Mesendoderm (in vitro differentiated cells): Measurements from ENCODE around the gene NRDC.
A peak's percentile ranks its signal among the peaks of the same experiment; 100 is the strongest.

Source experiments
- DNase-seq: peaks from one replicate; pipeline ENCODE4 v3.0.0; 2013
- H2AK5ac ChIP-seq: 2 replicates; pipeline ENCODE4 v1.6.1; 2013; ENCODE audit warnings: low read length, inconsistent platforms
- H2BK120ac ChIP-seq: 2 replicates; pipeline ENCODE4 v1.6.1; 2013; ENCODE audit warnings: low read depth, mild to moderate bottlenecking, low read length, moderate library complexity, mixed read lengths
- H2BK15ac ChIP-seq: replicated peaks from 2 replicates; pipeline ENCODE4 v1.6.1; 2013; ENCODE audit warnings: low read depth, mild to moderate bottlenecking, moderate library complexity
- H2BK5ac ChIP-seq: 2 replicates; pipeline ENCODE4 v1.6.1; 2013; ENCODE audit warnings: low read length, inconsistent platforms
- H3K18ac ChIP-seq: 2 replicates; pipeline ENCODE4 v1.6.1; 2013; ENCODE audit warnings: mild to moderate bottlenecking, low read length, mixed read lengths
- H3K23ac ChIP-seq: one replicate; pipeline ENCODE4 v1.6.1; 2013; ENCODE audit warnings: low read length
- H3K27ac ChIP-seq: 2 replicates; pipeline ENCODE4 v1.5.1; 2013; ENCODE audit warnings: low read depth, mild to moderate bottlenecking, inconsistent platforms, low read length, moderate library complexity
- H3K27me3 ChIP-seq: 2 replicates; pipeline ENCODE4 v1.6.1; 2013; ENCODE audit warnings: low read length, control low read depth, mild to moderate bottlenecking, inconsistent platforms; ENCODE audit not compliant: insufficient read depth, poor library complexity
- H3K36me3 ChIP-seq: 2 replicates; pipeline ENCODE4 v1.6.1; 2013; ENCODE audit warnings: low read length, inconsistent platforms; ENCODE audit not compliant: control insufficient read depth, insufficient read depth
- H3K4ac ChIP-seq: one replicate; pipeline ENCODE4 v1.6.1; 2013; ENCODE audit warnings: low read depth, mild to moderate bottlenecking, low read length, moderate library complexity
- H3K4me1 ChIP-seq: 2 replicates; pipeline ENCODE4 v1.6.1; 2013; ENCODE audit warnings: low read depth, low read length, inconsistent platforms; ENCODE audit not compliant: control insufficient read depth
- H3K4me2 ChIP-seq: 2 replicates; pipeline ENCODE4 v1.6.1; 2013; ENCODE audit warnings: low read length
- H3K4me3 ChIP-seq: 2 replicates; pipeline ENCODE4 v1.5.1; 2013; ENCODE audit warnings: mild to moderate bottlenecking, low read length
- H3K56ac ChIP-seq: one replicate; pipeline ENCODE4 v1.6.1; 2013; ENCODE audit warnings: low read length
- H3K79me1 ChIP-seq: 2 replicates; pipeline ENCODE4 v1.6.1; 2013; ENCODE audit warnings: low read length, inconsistent platforms
- H3K79me2 ChIP-seq: 2 replicates; pipeline ENCODE4 v1.6.1; 2013; ENCODE audit warnings: mild to moderate bottlenecking, low read length; ENCODE audit not compliant: control insufficient read depth, insufficient read depth
- H3K9ac ChIP-seq: 2 replicates; pipeline ENCODE4 v1.6.1; 2013; ENCODE audit warnings: low read length, inconsistent platforms
- H4K5ac ChIP-seq: one replicate; pipeline ENCODE4 v1.6.1; 2013; ENCODE audit warnings: low read length
- H4K8ac ChIP-seq: one replicate; pipeline ENCODE4 v1.6.1; 2013; ENCODE audit warnings: low read depth, mild to moderate bottlenecking, control low read depth, low read length, moderate library complexity
- WGBS: extraction: QIAGEN DNeasy Blood & Tissue Kit; methylation state at CpG from one replicate; pipeline ENCODE4 v1.1.7; 2013; ENCODE audit warnings: low lambda C conversion rate, missing lambda C conversion rate; ENCODE audit not compliant: insufficient coverage; ENCODE audit errors: extremely low coverage; 5-methylcytosine and 5-hydroxymethylcytosine counted together

NRDC gene

DNA sequence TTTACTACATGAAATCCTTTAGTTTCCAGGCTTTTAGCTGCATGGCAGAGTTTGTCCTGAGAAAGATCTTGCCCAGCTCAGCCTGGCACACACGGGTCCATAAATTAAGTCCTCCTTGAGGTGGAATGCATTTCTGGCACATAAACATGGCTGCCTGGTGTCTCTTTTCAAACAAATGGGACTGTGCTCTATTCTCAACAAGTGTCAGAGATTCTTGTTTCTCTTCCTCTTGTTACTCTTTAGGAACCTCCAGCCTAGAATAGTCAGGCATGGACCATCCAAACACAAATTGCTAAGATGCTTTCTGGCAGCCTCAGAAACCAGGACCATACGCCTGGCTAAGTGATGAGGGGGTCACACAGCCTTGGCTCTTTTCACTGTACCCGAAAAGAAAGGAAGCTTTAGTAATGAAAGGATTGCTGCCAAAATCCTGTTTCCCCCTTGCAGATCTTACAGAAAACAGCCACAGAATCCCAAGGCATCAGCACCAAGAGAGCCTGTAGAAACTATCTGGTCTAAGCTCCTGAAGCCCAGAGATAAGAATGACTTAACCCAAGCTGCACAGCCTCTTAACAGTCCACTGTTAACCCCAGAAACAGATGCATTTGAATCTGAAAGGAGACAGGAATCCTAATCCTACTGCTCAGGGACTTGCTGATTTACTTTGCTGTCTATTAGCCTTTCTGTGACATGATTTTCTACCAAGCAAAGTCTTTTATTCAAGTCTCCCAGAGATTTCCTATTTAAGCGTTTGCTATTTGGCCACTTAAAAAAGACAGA is 31.9 kb upstream of the NRDC start:
- no peaks in the 10 kb centered on the region for H3K27me3 ChIP-seq
- H4K8ac ChIP-seq = no peak overlapping the region
- no peak overlapping the region for H3K18ac ChIP-seq
- H3K79me2 ChIP-seq = no peaks in the 10 kb centered on the region
- H3K4ac ChIP-seq = no peak overlapping the region
- H3K56ac ChIP-seq = no peak overlapping the region
- H3K23ac ChIP-seq = no peak overlapping the region
- H2BK120ac ChIP-seq = no peak overlapping the region
- H2BK5ac ChIP-seq = no peak overlapping the region
- H3K4me2 ChIP-seq = no peak overlapping the region
- no peak for DNase-seq
- no peak overlapping the region for H2AK5ac ChIP-seq
- no peak overlapping the region for H2BK15ac ChIP-seq
- H3K27ac ChIP-seq = no peak overlapping the region
- no peaks in the 10 kb centered on the region for H3K4me1 ChIP-seq
- H3K36me3 ChIP-seq = no peaks in the 10 kb centered on the region
- no peak overlapping the region for H3K9ac ChIP-seq
- H3K79me1 ChIP-seq = no peaks in the 10 kb centered on the region
- no CpG with 5 or more reads among the region's 4 CpGs for whole genome bisulfite sequencing
- no peak overlapping the region for H3K4me3 ChIP-seq
- no peak overlapping the region for H4K5ac ChIP-seq

DNA sequence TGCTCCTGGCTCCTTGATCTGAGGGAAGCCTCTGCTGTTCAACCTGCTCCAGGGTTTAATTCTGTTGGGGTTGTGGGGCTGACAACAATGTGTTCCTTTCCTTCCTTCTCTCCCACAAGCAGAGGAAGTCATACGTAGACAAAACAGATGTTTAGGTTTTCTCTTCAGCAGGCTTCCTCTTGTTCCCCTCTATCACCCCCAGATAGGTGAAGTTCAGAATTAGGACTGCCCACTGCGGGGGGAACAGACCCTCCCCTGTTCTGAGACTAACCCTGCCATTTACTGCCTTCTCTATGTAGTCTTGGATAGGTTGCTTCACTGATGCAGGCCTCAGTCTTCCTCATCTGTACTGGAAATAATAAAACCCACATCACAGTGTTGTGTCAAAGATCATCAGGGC is 30.0 kb upstream of the NRDC start:
- H3K23ac ChIP-seq = no peak overlapping the region
- H3K56ac ChIP-seq = no peak overlapping the region
- H2BK120ac ChIP-seq = no peak overlapping the region
- no peak overlapping the region for H3K4ac ChIP-seq
- WGBS = no CpG with 5 or more reads among the region's 2 CpGs
- DNase-seq = no peak
- H3K79me2 ChIP-seq = no peaks in the 10 kb centered on the region
- no peaks in the 10 kb centered on the region for H3K27me3 ChIP-seq
- H3K18ac ChIP-seq = no peak overlapping the region
- H2BK5ac ChIP-seq = no peak overlapping the region
- H3K27ac ChIP-seq = no peak overlapping the region
- H3K4me3 ChIP-seq = no peak overlapping the region
- no peaks in the 10 kb centered on the region for H3K36me3 ChIP-seq
- H3K4me2 ChIP-seq = no peak overlapping the region
- no peaks in the 10 kb centered on the region for H3K79me1 ChIP-seq
- H3K4me1 ChIP-seq = no peaks in the 10 kb centered on the region
- H3K9ac ChIP-seq = no peak overlapping the region
- no peak overlapping the region for H2BK15ac ChIP-seq
- H2AK5ac ChIP-seq = no peak overlapping the region
- H4K8ac ChIP-seq = no peak overlapping the region
- H4K5ac ChIP-seq = no peak overlapping the region

DNA sequence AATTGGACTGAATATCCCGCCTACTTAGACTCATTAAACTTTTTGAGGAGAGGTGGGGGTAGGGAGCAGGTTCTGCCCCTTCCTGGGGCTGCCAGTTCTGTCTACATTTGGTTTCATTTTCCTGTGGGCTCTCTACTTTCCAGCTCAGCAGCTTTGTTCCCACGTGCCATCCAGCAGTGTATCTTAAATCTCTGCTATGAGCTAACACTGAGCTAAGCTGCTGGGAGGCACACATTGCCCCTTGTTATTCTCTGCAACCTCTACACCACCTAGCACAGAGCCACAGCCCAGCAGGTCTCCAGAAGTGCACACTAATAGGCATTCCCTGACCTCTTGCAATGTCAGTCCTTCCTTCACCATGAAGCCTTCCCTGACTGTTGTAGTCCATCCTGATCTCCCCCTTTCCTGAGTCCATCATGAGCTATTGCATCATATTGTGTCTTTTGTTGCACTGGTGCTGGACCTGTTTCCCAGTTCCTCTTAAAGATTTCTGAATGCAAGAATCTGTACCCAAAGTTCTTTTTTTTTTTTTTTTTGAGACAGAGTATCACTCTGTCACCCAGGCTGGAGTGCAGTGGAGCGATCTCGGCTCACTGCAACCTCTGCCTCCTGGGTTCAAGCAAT is 28.7 kb upstream of the NRDC start:
- Histone ChIP-seq H3K9ac (no peak overlapping the region), H3K18ac (no peak overlapping the region), H3K4me3 (no peak overlapping the region), H2AK5ac (no peak overlapping the region), H3K79me2 (no peaks in the 10 kb centered on the region), H3K4ac (no peak overlapping the region), H3K36me3 (no peaks in the 10 kb centered on the region), H4K8ac (no peak overlapping the region), H3K23ac (no peak overlapping the region), H3K27ac (no peak overlapping the region), H2BK120ac (no peak overlapping the region), H3K56ac (peak overlapping the region; percentile 30), H4K5ac (no peak overlapping the region), H3K79me1 (no peaks in the 10 kb centered on the region), H2BK15ac (no peak overlapping the region), H3K4me1 (no peaks in the 10 kb centered on the region), H3K27me3 (no peaks in the 10 kb centered on the region), H2BK5ac (no peak overlapping the region), H3K4me2 (no peak overlapping the region)
- no peak for DNase-seq
- no CpG with 5 or more reads among the region's 4 CpGs for WGBS

DNA sequence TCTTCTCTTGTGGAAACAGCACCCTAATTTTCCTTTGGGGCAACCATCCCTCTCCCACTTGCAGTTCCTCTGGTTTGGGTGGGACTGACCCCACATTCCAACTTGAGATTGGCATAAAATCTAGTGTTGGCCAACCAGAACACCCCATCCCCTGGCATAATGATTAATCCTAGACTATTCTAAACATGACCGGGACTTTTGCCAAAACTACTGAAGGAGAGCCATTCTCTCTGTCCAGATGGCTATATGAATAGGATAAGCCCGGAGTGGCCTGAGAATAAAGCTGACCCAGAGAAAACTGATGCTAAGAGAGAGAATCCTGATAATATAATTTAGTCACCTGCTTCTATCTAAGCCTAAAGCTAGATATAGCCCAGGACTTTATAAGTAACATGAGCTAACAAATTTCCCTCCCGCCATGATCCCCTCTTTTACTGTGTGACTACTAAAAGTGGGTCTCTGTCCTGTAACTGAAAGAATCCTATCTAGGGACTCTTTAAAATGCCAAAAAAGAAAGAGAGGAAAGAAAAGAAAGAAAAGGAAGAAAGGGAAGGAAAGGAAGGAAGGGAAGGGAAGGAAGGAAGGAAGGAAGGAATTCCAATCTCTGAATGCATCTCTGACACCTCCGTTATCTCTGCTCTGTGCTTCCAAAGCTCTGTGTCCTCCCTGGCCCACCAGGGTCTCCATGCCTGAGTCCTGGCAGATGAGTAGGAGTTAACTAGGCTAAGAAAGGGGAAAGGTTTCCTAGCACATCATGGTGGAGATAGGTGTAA is 28.0 kb upstream of the NRDC start:
- no peak overlapping the region for H2BK5ac ChIP-seq
- H3K27me3 ChIP-seq = no peaks in the 10 kb centered on the region
- no peak overlapping the region for H4K5ac ChIP-seq
- no peaks in the 10 kb centered on the region for H3K79me2 ChIP-seq
- DNase-seq = no peak
- H4K8ac ChIP-seq = no peak overlapping the region
- no peak overlapping the region for H3K4me2 ChIP-seq
- H2AK5ac ChIP-seq = no peak overlapping the region
- no peak overlapping the region for H3K23ac ChIP-seq
- no peak overlapping the region for H2BK120ac ChIP-seq
- no peak overlapping the region for H3K18ac ChIP-seq
- H3K27ac ChIP-seq = no peak overlapping the region
- no peak overlapping the region for H3K56ac ChIP-seq
- H3K79me1 ChIP-seq = no peaks in the 10 kb centered on the region
- no peaks in the 10 kb centered on the region for H3K36me3 ChIP-seq
- H3K4me3 ChIP-seq = no peak overlapping the region
- no CpG with 5 or more reads among the region's 4 CpGs for WGBS
- no peaks in the 10 kb centered on the region for H3K4me1 ChIP-seq
- no peak overlapping the region for H3K9ac ChIP-seq
- H3K4ac ChIP-seq = no peak overlapping the region
- no peak overlapping the region for H2BK15ac ChIP-seq

DNA sequence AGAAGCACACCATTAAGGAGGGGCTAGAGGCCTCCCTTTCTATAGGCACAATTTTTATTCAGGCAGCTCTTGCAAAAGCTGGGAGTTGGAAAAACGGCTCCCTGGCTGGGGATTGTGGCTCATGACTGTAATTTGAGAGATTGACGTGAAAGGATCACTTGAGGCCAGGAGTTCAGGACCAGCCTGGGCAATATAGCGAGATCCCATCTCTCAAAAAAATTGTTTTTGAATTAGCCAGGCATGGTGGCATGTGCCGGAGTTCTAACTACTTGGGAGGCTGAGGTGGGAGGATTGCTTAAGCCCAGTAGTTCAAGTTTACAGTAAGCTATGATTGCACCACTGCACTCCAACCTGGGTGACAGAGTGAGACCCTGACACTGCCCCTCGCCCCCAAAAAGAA is 23.9 kb upstream of the NRDC start:
- H2BK15ac ChIP-seq = no peak overlapping the region
- H3K4me2 ChIP-seq = no peak overlapping the region
- DNase-seq = no peak
- no peak overlapping the region for H4K8ac ChIP-seq
- no peak overlapping the region for H3K23ac ChIP-seq
- no CpG with 5 or more reads among the region's 5 CpGs for WGBS
- H3K9ac ChIP-seq = no peak overlapping the region
- no peaks in the 10 kb centered on the region for H3K27me3 ChIP-seq
- H3K79me2 ChIP-seq = no peaks in the 10 kb centered on the region
- H3K56ac ChIP-seq = no peak overlapping the region
- H4K5ac ChIP-seq = no peak overlapping the region
- H3K79me1 ChIP-seq = no peaks in the 10 kb centered on the region
- no peak overlapping the region for H3K18ac ChIP-seq
- no peak overlapping the region for H3K4me3 ChIP-seq
- no peak overlapping the region for H2BK120ac ChIP-seq
- no peak overlapping the region for H2BK5ac ChIP-seq
- H3K27ac ChIP-seq = no peak overlapping the region
- no peaks in the 10 kb centered on the region for H3K36me3 ChIP-seq
- H2AK5ac ChIP-seq = no peak overlapping the region
- no peak overlapping the region for H3K4ac ChIP-seq
- H3K4me1 ChIP-seq = no peaks in the 10 kb centered on the region
